Peyer's patch (tissue), 4 donors: ENCODE data around the gene AKAP1. TPM values are rescaled to one million over a fixed set of nuclear protein-coding genes. Genes with fewer than 3 reads are reported as not detected.

ENCODE experiments used
- DNase-seq, 3 donors: peaks; one replicate each; pipeline ENCODE4 v3.0.0-alpha.2; 2017 to 2019
- H3K27ac ChIP-seq, 4 donors: fragments of 200-600 bp; sonication (generic); one replicate each; pipeline ENCODE4 v1.5.1; 2016 to 2019
- H3K27me3 ChIP-seq, 2 donors: fragments of 200-600 bp; sonication (generic); one replicate each; pipeline ENCODE4 v1.5.1; 2019
- H3K36me3 ChIP-seq, 3 donors: fragments of 200-600 bp; sonication (generic); one replicate each; pipeline ENCODE4 v1.5.1; 2016 to 2019
- H3K4me1 ChIP-seq, 4 donors: fragments of 200-600 bp; sonication (generic); one replicate each; pipeline ENCODE4 v1.5.1; 2016 to 2019
- H3K4me3 ChIP-seq, 4 donors: fragments of 200-600 bp; sonication (generic); 1 replicate in 3 of 4; 2 replicates in 1 of 4; pipeline ENCODE4 v1.5.1; 2016 to 2019; ENCODE audit warnings: mild to moderate bottlenecking in 1 of 4
- H3K9me3 ChIP-seq, 4 donors: fragments of 200-600 bp; sonication (generic); one replicate each; pipeline ENCODE4 v1.5.1; 2016 to 2019; ENCODE audit warnings: mild to moderate bottlenecking in 1 of 4
- CTCF ChIP-seq, 6 experiments: fragments of 450-650 bp in 4 of 6; fragments of 200-600 bp in 2 of 6; sonication (generic) in 1 of 6; IDR thresholded peaks; one replicate each; pipeline ENCODE4 v1.5.1; 2017 to 2019; ENCODE audit warnings: antibody characterized with exemption in 6 of 6, mild to moderate bottlenecking in 3 of 6, moderate library complexity in 1 of 6
- POLR2A ChIP-seq, 2 donors: fragments of 450-650 bp; IDR thresholded peaks; one replicate each; pipeline ENCODE4 v1.5.1; 2017; ENCODE audit warnings: antibody characterized with exemption in 2 of 2, mild to moderate bottlenecking in 2 of 2, moderate library complexity in 2 of 2
- total RNA-seq, 4 donors: library from RNA; depleted of rRNA; stranded (reverse); fragments of >200 nt; gene quantifications; one replicate each; pipeline ENCODE4 v1.1.0, GENCODE V29; 2016

Gene AKAP1
- total RNA-seq, 4 donors from 2014 or later, result 123 to 203 (median 166) TPM

GRCh38 chr17:57113011-57113410 is 28.0 kb downstream of the AKAP1 start:
- TF ChIP-seq POLR2A (IDR thresholded peaks at IDR 0.05) (no peak), CTCF (IDR thresholded peaks at IDR 0.05) (no peak)
- DNase-seq, result no peak
- H3K4me1 ChIP-seq, result peaks cover 0 to 40% (median 0%) of the 10 kb centered on the region in 4 donors

GRCh38 chr17:57113656-57114055 is 28.6 kb downstream of the AKAP1 start:
- Histone ChIP-seq H3K27me3 (no peaks in the 10 kb centered on the region), H3K9me3 (no peaks in the 10 kb centered on the region), H3K4me1 (peaks cover 0 to 33% (median 0%) of the 10 kb centered on the region in 4 donors), H3K4me3 (no peak overlapping the region), H3K27ac (no peak overlapping the region), H3K36me3 (peaks cover 0 to 68% (median 0%) of the 10 kb centered on the region in 3 donors)
- no peak for TF ChIP-seq POLR2A (IDR thresholded peaks at IDR 0.05)
- TF ChIP-seq CTCF (IDR thresholded peaks at IDR 0.05), result no peak
- no peak for DNase-seq

More at GRCh38 chr17:57113011-57113410, 28.0 kb downstream of the AKAP1 start:
- peaks cover 0 to 61% (median 0%) of the 10 kb centered on the region in 3 donors for H3K36me3 ChIP-seq
- no peak overlapping the region for H3K27ac ChIP-seq
- H3K9me3 ChIP-seq, result no peaks in the 10 kb centered on the region
- H3K4me3 ChIP-seq, result no peak overlapping the region
- no peaks in the 10 kb centered on the region for H3K27me3 ChIP-seq

- TF ChIP-seq CTCF (IDR thresholded peaks at IDR 0.05), result peak; percentile 63 to 86 (median 73)
- no peak for TF ChIP-seq POLR2A (IDR thresholded peaks at IDR 0.05)
- H3K4me3 ChIP-seq, result no peak overlapping the region
- DNase-seq, result peak; percentile 49 to 86 (median 75)
- peaks cover 0 to 73% (median 0%) of the 10 kb centered on the region in 3 donors for H3K36me3 ChIP-seq
- H3K27me3 ChIP-seq, result no peaks in the 10 kb centered on the region
- peaks cover 0 to 28% (median 0%) of the 10 kb centered on the region in 4 donors for H3K4me1 ChIP-seq
- H3K27ac ChIP-seq, result no peak overlapping the region
- H3K9me3 ChIP-seq, result no peaks in the 10 kb centered on the region
Measured at GRCh38 chr17:57114085-57114673, 29.1 kb downstream of the AKAP1 start.

- TF ChIP-seq CTCF (IDR thresholded peaks at IDR 0.05) (no peak), POLR2A (IDR thresholded peaks at IDR 0.05) (no peak)
- Histone ChIP-seq H3K4me3 (no peak overlapping the region), H3K4me1 (peaks cover 0 to 16% (median 0%) of the 10 kb centered on the region in 4 donors), H3K36me3 (peaks cover 0 to 84% (median 0%) of the 10 kb centered on the region in 3 donors), H3K27ac (no peak overlapping the region), H3K27me3 (no peaks in the 10 kb centered on the region), H3K9me3 (no peaks in the 10 kb centered on the region)
- no peak for DNase-seq
Measured at GRCh38 chr17:57115377-57115776, 30.3 kb downstream of the AKAP1 start.

GRCh38 chr17:57115916-57116315 is 30.9 kb downstream of the AKAP1 start:
- Histone ChIP-seq H3K9me3 (no peaks in the 10 kb centered on the region), H3K36me3 (peaks cover 0 to 89% (median 0%) of the 10 kb centered on the region in 3 donors), H3K27ac (no peak overlapping the region), H3K27me3 (no peaks in the 10 kb centered on the region), H3K4me1 (peaks cover 0 to 11% (median 0%) of the 10 kb centered on the region in 4 donors), H3K4me3 (no peak overlapping the region)
- TF ChIP-seq CTCF (IDR thresholded peaks at IDR 0.05) (no peak), POLR2A (IDR thresholded peaks at IDR 0.05) (no peak)
- DNase-seq, result no peak
